Measurements from ENCODE around the gene OR4K1.

Gene OR4K1

GRCh38 chr14:19930617-19931016 lies at the start of gene OR4K1:
Gene OR4K1, plus strand, starts transcription at chr14:19930917. Its CDS starts 4,750 bp downstream, at chr14:19935667.
- H3K27ac ChIP-seq, result no peak within 1 kb of the TSS
- no peaks in the 10 kb centered on the region for H3K36me3 ChIP-seq
- TF ChIP-seq CTCF (IDR thresholded peaks at IDR 0.05), result no peak
- no peak within 1 kb of the TSS for H3K4me3 ChIP-seq (ENCODE audit: low read depth in 1 of 2, low read length in 1 of 2)
- H3K4me1 ChIP-seq (ENCODE audit: control insufficient read depth in 1 of 2, insufficient read depth in 1 of 2, low read depth in 1 of 2, low read length in 1 of 2), result no peaks in the 10 kb centered on the region
- no peaks in the 10 kb centered on the region for H3K27me3 ChIP-seq
- no peaks in the 10 kb centered on the region for H3K9me3 ChIP-seq

GRCh38 chr14:19895282-19895681 lies 35.4 kb upstream of the OR4K1 start:
- no peaks in the 10 kb centered on the region for H3K27me3 ChIP-seq
- H3K4me3 ChIP-seq (ENCODE audit: low read depth in 1 of 2, low read length in 1 of 2), result no peak overlapping the region
- no peak overlapping the region for H3K27ac ChIP-seq
- H3K36me3 ChIP-seq, result no peaks in the 10 kb centered on the region
- no peaks in the 10 kb centered on the region for H3K4me1 ChIP-seq (ENCODE audit: control insufficient read depth in 1 of 2, insufficient read depth in 1 of 2, low read depth in 1 of 2, low read length in 1 of 2)
- TF ChIP-seq CTCF (IDR thresholded peaks at IDR 0.05), result no peak
- peaks cover 4% of the 10 kb centered on the region for H3K9me3 ChIP-seq

GRCh38 chr14:19900999-19901398 lies 29.7 kb upstream of the OR4K1 start:
- H3K27ac ChIP-seq, result no peak overlapping the region
- H3K4me1 ChIP-seq (ENCODE audit: control insufficient read depth in 1 of 2, insufficient read depth in 1 of 2, low read depth in 1 of 2, low read length in 1 of 2), result no peaks in the 10 kb centered on the region
- H3K27me3 ChIP-seq, result no peaks in the 10 kb centered on the region
- no peak for TF ChIP-seq CTCF (IDR thresholded peaks at IDR 0.05)
- no peak overlapping the region for H3K4me3 ChIP-seq (ENCODE audit: low read depth in 1 of 2, low read length in 1 of 2)
- no peaks in the 10 kb centered on the region for H3K36me3 ChIP-seq
- no peaks in the 10 kb centered on the region for H3K9me3 ChIP-seq

- no peaks in the 10 kb centered on the region for H3K9me3 ChIP-seq
- no peaks in the 10 kb centered on the region for H3K36me3 ChIP-seq
- TF ChIP-seq CTCF (IDR thresholded peaks at IDR 0.05), result no peak
- no peak overlapping the region for H3K4me3 ChIP-seq (ENCODE audit: low read depth in 1 of 2, low read length in 1 of 2)
- no peaks in the 10 kb centered on the region for H3K27me3 ChIP-seq
- H3K4me1 ChIP-seq (ENCODE audit: control insufficient read depth in 1 of 2, insufficient read depth in 1 of 2, low read depth in 1 of 2, low read length in 1 of 2), result no peaks in the 10 kb centered on the region
- H3K27ac ChIP-seq, result no peak overlapping the region
These were observed 28.3 kb upstream of the OR4K1 start for GRCh38 chr14:19902409-19902808.

- TF ChIP-seq CTCF (IDR thresholded peaks at IDR 0.05), result no peak
- Histone ChIP-seq H3K4me3 (ENCODE audit: low read depth in 1 of 2, low read length in 1 of 2) (no peak overlapping the region), H3K4me1 (ENCODE audit: control insufficient read depth in 1 of 2, insufficient read depth in 1 of 2, low read depth in 1 of 2, low read length in 1 of 2) (no peaks in the 10 kb centered on the region), H3K27ac (no peak overlapping the region), H3K36me3 (no peaks in the 10 kb centered on the region), H3K9me3 (no peaks in the 10 kb centered on the region), H3K27me3 (no peaks in the 10 kb centered on the region)
These were observed 24.1 kb upstream of the OR4K1 start for GRCh38 chr14:19906665-19907064.

GRCh38 chr14:19911114-19911513 lies 19.6 kb upstream of the OR4K1 start:
- no peak overlapping the region for H3K4me3 ChIP-seq (ENCODE audit: low read depth in 1 of 2, low read length in 1 of 2)
- H3K27ac ChIP-seq, result no peak overlapping the region
- H3K36me3 ChIP-seq, result no peaks in the 10 kb centered on the region
- no peaks in the 10 kb centered on the region for H3K9me3 ChIP-seq
- no peak for TF ChIP-seq CTCF (IDR thresholded peaks at IDR 0.05)
- H3K27me3 ChIP-seq, result no peaks in the 10 kb centered on the region
- H3K4me1 ChIP-seq (ENCODE audit: control insufficient read depth in 1 of 2, insufficient read depth in 1 of 2, low read depth in 1 of 2, low read length in 1 of 2), result no peaks in the 10 kb centered on the region

Measured in neutrophil (primary cell).